ENCODE measurements around the gene KIAA1210.

KIAA1210 gene

GRCh38 chrX:119093991-119094735, 33.4 kb downstream of the KIAA1210 start:
- no peak for DNase-seq (ENCODE audit: low spot score)

- DNase-seq (ENCODE audit: low spot score), result no peak
Observed at GRCh38 chrX:119090627-119091026, 37.0 kb downstream of the KIAA1210 start.

- DNase-seq (ENCODE audit: low spot score), result no peak
Observed at GRCh38 chrX:119089619-119090018, 38.0 kb downstream of the KIAA1210 start.

GRCh38 chrX:119087121-119087520, 40.5 kb downstream of the KIAA1210 start:
- no peak for DNase-seq (ENCODE audit: low spot score)

DNA sequence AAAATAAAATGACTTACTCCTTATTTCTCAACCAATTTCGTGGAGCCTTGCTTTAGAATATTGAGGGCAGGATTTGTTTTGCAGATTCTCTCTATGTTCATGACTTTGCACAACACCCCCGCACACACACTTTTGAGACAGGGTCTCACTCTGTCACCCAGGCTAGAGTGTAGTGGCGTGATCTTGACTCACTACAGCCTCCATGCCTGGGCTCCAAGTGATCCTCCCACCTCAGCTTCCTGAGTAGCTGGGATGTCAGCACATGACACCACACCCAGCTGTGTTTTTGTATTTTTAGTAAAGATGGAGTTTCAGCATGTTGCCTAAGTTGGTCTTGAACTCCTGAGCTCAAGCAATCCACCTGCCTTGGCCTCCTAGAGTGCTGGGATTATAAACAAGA, 42.8 kb downstream of the KIAA1210 start:
- DNase-seq (ENCODE audit: low spot score), result no peak

- DNase-seq (ENCODE audit: low spot score), result no peak
Observed at GRCh38 chrX:119082278-119082677, 45.3 kb downstream of the KIAA1210 start.

DNA sequence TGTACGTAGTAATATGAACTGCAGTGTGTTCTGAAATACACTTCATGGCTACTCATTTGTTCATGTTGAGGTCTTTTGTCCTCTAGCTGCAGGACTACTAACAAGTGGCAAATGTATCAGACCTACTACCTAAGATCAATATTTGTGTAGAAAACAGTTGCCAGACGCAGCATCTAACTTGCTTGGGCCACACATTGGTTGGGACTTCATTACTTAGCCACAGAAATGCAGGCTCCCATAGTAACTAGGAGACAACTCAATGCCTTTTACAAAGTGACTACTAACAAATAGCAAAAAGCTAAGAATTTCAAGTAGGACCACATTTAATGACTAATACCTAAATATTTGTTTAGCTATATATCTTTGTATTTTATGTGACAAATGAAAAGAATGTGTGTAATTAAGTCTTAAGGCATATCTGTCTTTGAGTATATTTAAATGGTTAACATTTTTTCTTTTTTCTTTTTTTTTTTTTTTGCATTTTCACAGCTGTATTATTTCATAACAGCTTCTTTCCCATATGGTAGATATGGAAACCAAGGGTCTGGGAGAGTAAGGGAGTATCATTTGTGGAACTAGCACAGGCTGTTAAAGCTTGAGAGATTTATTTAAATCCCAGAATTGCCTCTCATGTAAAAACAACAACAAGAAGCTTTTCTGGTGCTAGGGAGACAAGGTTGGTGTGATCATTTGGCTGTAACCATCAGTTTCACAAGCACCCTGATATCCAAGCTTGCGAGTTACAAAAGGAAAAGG, 52.2 kb downstream of the KIAA1210 start:
- no peak for DNase-seq (ENCODE audit: low spot score)

DNA sequence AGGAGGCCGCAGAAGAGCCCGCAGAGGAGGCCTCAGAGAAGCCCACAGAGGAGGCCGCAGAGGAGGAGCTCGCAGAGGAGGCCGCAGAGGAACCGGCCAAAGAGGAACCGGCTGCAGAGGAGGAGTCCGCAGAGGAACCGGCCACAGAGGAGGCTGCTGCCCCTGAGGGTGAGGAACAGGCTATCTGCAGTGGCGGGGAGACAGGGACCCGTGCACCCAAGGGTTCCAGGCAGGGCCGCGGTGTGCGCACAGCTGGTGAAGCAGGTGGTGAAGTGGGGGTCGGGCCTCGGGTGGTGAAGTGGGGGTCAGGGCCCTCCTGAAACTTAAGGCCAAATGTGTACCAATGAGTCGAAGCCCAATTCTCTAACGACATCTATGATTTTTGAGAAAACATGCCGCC, 53.7 kb downstream of the KIAA1210 start:
- no peak for DNase-seq (ENCODE audit: low spot score)

DNA sequence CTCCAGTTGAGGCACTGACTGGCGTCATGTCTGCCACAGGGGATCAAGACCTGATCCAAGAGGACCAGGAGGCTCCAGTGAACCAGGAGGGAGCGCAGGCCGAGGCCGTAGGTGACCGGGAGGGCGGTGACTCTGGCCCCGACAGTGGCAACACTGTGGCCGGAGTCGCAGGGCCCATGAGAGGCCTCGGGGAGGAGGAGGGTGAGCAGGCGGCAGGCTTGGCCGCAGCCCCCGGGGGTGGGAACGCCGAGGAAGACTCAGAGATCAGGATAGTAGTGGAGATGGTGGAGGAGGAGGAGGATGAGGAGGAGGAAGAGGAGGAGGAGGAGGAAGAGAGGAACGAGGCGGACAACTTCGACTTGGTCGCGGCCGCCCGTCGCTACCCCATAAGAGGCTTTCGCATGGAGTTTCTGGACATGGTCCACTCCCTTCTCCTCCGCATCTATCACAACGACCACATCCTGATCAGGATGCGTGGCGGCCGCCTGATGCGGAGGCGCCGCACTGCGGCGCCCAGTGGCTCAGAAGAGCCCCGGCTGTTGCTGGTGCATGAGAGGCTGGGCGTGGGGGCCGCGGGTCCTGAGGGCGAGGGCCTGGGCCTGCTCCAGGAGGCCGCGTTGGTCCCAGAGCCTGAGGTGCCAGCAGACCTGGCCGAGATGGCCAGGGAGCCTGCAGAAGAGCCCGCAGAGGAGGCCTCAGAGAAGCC, 54.3 kb downstream of the KIAA1210 start:
- DNase-seq (ENCODE audit: low spot score), result no peak

DNA sequence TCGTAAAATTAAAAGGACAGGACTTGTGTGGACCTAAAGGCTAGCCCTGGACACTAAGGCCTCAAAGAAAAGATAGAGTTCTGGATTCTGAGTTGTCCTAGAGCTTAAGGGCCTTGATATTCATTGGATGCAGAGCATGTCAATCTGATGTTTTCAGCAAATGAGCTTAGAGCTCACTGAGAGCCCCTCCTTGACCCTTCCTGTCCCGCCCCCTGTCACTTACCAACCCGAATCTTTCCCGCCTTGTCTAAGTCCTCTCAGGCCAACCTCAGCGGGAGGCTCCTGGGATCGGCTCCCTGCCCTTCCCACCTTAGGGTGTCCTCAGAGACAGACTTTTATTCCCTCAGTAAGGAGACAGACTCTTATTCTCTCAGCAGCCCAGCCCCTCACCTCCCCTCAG, 54.9 kb downstream of the KIAA1210 start, which contains the start of gene CT47C1:
Gene CT47C1, plus strand, starts transcription at position 250 of the 400 bp plus-strand sequence. CDS start 233 bp downstream, outside the sequence.
- DNase-seq (ENCODE audit: low spot score), result no peak

DNA sequence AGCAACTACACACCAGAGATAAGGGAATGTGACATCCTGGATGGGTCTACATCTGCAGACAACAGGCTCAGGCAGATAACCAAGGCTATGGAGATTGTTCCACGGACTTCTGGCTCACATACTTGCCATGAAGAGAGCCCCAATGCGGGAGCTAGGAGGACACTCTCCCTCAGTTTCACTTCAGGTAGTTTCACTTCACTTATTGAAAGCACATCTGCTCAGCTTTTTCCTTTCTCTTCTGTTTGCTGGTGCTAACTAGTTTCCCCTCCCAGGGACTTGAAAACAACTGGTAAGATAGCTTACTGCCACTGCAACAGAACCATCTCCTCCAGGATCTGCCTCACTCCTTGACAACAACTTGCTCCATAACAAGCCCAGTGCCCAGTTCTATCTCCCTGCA, 56.2 kb downstream of the KIAA1210 start:
- DNase-seq (ENCODE audit: low spot score), result no peak

- no peak for DNase-seq (ENCODE audit: low spot score)
Observed at GRCh38 chrX:119069762-119070161, 57.9 kb downstream of the KIAA1210 start.

DNA sequence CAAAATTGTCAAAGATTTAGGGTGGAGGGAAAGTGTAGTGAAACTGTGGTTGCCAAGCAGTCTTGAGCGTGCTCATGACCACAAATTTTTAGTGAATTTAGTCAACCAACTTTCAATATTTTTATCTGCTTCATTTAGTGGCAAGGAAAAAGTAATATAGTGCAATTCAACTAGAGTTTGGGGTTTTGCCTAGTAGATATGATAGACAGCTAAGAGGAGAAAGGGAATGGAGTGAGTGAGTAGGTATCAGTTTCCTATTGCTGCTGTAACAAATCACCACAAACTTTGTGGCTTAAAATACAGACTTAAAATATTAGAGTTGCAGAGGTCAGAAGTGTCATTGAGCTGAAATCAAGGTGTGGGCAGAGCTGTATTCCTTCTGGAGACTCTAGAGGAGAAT, 58.5 kb downstream of the KIAA1210 start:
- no peak for DNase-seq (ENCODE audit: low spot score)

- peak; percentile 55 for DNase-seq (ENCODE audit: low spot score)
Observed at GRCh38 chrX:119067023-119067739, 60.4 kb downstream of the KIAA1210 start.

GRCh38 chrX:119063428-119063827, 64.2 kb downstream of the KIAA1210 start:
- DNase-seq (ENCODE audit: low spot score), result no peak

DNA sequence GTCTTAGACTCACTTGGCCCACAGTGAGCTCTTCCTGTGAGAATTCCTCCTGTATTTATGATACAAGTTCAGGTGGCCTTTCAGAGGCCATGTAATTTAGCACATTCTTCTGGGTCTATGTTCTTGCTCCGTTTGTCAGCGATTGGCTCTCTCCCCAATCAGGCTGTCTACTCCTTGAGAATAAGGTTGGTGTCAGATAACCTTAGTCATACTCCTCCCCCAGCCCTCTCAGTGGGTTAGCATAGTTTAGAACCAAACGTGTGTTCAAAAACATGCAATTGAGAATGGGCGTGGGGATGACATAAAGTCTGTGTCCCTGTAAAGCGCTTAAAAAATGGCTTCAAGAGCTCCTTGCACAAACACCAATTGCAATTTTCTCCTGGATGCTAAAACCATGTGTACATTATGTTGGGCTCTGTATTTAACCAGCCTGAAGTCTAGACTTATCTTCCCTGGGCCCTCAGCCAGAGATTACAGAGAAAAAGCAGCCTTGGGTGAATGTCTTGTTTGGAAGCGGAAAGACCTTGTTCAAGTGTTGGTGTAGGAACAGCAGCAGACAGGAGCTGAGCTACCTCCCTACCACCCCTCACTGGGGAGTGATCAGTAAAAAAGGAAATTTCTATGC, 64.8 kb downstream of the KIAA1210 start:
- peak; percentile 55 for DNase-seq (ENCODE audit: low spot score)

GRCh38 chrX:119055687-119056086, 71.9 kb downstream of the KIAA1210 start:
- no peak for DNase-seq (ENCODE audit: low spot score)

DNA sequence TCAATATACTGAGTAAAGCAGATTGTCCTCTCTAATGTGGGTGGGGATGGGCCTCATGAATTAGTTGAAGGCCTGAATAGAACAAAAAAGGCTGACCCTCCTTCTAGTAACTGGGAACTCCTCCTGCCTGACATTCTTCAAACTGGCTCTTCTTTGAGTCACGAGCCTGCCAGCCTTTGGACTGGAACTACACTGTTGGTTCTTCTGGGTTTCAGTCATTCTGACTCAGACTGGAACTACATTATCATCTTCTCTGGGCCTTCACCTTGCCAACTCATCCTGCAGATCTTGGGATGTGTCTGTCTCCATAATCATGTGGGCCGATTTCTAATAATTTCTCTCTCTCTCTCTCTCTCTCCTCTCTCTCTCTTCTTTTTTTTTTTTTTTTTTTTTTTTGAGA, 81.7 kb downstream of the KIAA1210 start:
- no peak for DNase-seq (ENCODE audit: low spot score)

- DNase-seq (ENCODE audit: low spot score), result no peak
Observed at GRCh38 chrX:119042996-119043395, 84.6 kb downstream of the KIAA1210 start.

- DNase-seq (ENCODE audit: low spot score), result no peak
Observed at GRCh38 chrX:119042040-119042439, 85.6 kb downstream of the KIAA1210 start.

DNA sequence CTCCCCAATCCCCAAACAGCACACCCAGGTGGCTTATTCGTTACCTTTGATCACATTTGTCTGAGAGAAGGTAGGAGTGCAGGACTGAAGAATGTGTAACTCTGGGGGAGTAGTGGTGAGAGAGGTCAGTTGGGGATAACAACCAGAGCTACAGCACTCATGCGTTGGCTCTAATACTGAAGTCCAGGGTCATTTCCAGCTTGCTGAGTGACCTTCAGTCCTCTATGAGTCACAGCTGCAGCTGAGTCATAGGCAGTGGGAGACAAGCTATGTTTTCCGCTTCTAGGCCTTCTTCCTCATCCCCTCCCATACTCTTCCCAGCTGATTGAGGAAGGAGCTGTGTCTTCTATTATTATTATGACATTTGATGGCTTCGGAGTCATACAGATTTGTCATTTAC, 86.4 kb downstream of the KIAA1210 start:
- DNase-seq (ENCODE audit: low spot score), result no peak

DNA sequence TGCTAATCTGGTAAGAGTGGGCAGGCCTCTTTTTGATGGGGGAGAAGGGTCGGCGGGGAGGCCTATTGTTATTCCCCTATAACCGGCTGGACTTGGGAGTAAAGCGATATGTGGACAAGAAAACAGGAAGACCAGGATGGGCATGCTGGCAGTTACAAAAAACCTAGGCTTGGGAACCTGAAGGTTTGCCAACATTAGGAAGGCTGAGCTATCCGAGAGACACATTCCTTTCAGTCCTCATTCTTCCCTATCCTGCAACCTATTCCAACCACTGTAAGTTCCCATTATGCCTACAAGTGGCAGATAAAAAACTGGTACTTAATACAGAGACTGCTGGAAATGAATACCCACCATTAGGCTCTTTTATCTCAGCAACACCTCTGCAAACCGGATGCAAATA, 87.2 kb downstream of the KIAA1210 start:
- DNase-seq (ENCODE audit: low spot score), result no peak
